HG03565 (cell line): ENCODE results near the gene SLC52A3.

Experiments used
- ATAC-seq: cut with Tn5 transposase; IDR thresholded peaks from one replicate; pipeline ENCODE4 v1.9.1; 2021; ENCODE audit warnings: mild to moderate bottlenecking, moderate library complexity; ENCODE audit not compliant: unreplicated experiment

SLC52A3 gene

GRCh38 chr20:770691-771090, 2.4 kb upstream of the SLC52A3 start:
- no peak for ATAC-seq

- ATAC-seq = no peak
Measured at GRCh38 chr20:766906-767305, 1.4 kb downstream of the SLC52A3 start.

GRCh38 chr20:764255-764654, 4.0 kb downstream of the SLC52A3 start:
- no peak for ATAC-seq

- no peak for ATAC-seq
Measured at GRCh38 chr20:761418-762381, 6.6 kb downstream of the SLC52A3 start.

- ATAC-seq = no peak
Measured at GRCh38 chr20:760751-761417, 7.4 kb downstream of the SLC52A3 start.

- ATAC-seq = no peak
Measured at GRCh38 chr20:757506-757905, 10.8 kb downstream of the SLC52A3 start.

- ATAC-seq = no peak
Measured at GRCh38 chr20:755941-756340, 12.4 kb downstream of the SLC52A3 start.

- ATAC-seq = no peak
Measured at GRCh38 chr20:754904-755303, 13.4 kb downstream of the SLC52A3 start.

GRCh38 chr20:753897-754635, 14.2 kb downstream of the SLC52A3 start:
- ATAC-seq = no peak

- ATAC-seq = no peak
Measured at GRCh38 chr20:753136-753535, 15.2 kb downstream of the SLC52A3 start.

- no peak for ATAC-seq
Measured at GRCh38 chr20:752291-752690, 16.0 kb downstream of the SLC52A3 start.

- no peak for ATAC-seq
Measured at GRCh38 chr20:751761-752160, 16.5 kb downstream of the SLC52A3 start.

- ATAC-seq = no peak
Measured at GRCh38 chr20:750801-751200, 17.5 kb downstream of the SLC52A3 start.

- no peak for ATAC-seq
Measured at GRCh38 chr20:745683-746301, 22.5 kb downstream of the SLC52A3 start.

- ATAC-seq = no peak
Measured at GRCh38 chr20:742156-742555, 26.1 kb downstream of the SLC52A3 start.

GRCh38 chr20:741620-742019, 26.7 kb downstream of the SLC52A3 start:
- ATAC-seq = no peak

GRCh38 chr20:740162-740561, 28.1 kb downstream of the SLC52A3 start:
- ATAC-seq = no peak

- ATAC-seq = no peak
Measured at GRCh38 chr20:739736-740135, 28.6 kb downstream of the SLC52A3 start.

GRCh38 chr20:733861-734260, 34.4 kb downstream of the SLC52A3 start:
- no peak for ATAC-seq

- ATAC-seq = no peak
Measured at GRCh38 chr20:732727-733126, 35.6 kb downstream of the SLC52A3 start.
